ENCODE data around the gene CDKAL1.

The CDKAL1 gene

GRCh38 chr6:21271428-21272155 lies 737.3 kb downstream of the CDKAL1 start:
- DNase-seq, result no peak

GRCh38 chr6:21273451-21273850 lies 739.2 kb downstream of the CDKAL1 start:
- DNase-seq, result no peak

DNA sequence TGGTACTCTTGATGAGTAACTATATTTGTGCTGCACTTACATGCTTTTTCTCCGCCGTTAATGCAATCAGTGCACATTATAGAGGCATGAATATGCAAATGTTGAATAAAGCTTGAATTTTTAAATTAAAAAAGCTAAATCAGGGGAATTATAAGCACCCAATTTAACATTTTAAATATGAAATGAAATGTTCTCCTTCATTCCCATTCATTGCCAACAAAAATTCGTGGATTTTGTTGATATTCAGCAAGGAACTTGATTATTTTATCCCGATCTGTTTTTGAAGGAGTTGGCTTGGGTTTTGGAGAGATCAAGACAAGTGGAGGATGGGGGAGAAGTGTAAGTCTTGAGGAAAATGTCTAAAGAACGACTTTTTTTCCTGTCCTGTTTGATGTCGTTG lies 740.6 kb downstream of the CDKAL1 start:
- DNase-seq, result no peak

DNA sequence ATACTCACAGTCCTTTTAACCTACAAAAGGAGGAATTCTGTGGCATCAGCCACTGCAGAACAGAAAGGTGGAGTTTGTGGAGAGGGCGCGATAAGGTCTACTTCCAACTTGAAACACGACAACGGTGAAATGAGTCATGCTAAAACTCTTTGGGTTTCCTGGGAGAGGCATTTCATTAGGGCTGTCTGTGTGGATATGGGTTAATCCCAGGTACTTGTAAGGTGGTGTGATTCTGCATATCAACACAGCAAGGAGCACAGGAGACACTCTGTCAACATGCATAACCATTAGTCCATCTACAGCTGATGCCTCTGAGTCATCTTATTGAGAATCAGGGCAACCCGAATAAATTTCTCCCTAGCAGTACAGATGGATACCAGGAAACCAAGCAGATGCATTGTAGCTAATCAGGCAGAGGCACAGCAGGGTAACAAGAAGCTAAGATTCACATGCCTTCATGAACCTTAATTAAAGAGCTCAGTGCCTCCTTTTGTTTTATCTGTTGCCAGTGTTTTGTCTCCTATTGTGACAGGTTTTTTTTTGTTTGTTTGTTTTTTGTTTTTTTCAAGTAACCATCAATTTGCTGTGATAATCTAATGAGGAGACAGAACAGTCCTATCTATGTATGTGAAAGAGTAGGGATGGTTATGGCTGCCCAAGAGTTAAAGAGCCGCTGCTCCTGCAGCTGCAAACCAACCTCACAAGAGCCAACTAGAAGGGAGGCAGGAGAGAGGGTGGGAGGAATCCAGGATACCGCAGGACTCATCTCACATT lies 743.5 kb downstream of the CDKAL1 start:
- no peak for DNase-seq

- no peak for DNase-seq
Measured at GRCh38 chr6:21278375-21278745, 744.1 kb downstream of the CDKAL1 start.

- no peak for DNase-seq
Measured at GRCh38 chr6:21279619-21280018, 745.4 kb downstream of the CDKAL1 start.

DNA sequence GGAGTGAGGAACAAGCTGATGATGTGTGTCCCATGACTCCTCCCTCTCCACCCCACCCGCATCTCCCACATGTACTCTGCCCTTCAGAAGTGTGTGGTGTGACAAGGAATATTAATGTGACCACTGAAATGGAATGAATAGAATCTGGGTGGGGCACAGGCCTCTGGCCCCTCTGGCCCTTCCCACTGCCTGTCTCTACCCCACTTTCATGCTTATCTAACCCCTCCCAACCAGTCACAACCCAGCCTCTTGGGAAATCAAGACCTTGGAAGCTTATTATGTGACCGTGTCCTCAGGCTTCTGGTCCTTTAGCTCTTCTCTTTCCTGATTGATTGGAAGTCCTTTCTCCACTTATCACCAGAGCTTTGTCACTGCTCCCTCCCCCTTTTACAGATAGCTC lies 747.1 kb downstream of the CDKAL1 start:
- DNase-seq, result no peak
